NCI-H187 (cell line): ENCODE measurements around the gene SYP.

Source experiments
- DNase-seq, 2 experiments: peaks; one replicate each; lab custom pipeline; 2025; lab: John Stamatoyannopoulos, UW

SYP gene

DNA sequence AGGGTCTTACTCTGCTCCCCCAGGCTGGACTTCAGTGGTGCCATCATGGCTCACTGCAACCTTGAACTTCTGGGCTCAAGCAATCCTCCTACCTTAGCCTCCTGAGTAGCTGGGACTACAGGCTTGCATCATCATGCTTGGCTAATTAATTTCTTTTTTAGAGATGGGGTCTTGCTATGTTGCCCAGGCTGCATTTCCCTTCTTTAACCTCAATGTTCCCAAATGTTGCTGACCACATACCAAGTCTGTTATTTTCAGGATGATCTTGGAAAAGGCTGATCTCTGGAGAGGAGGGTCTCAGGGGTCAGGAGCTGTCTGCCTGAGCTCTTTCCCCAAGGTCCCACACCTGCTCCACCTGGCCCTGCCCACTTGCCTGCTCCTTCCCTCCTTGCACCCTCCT is 20.1 kb upstream of the SYP start:
- DNase-seq: no peak

DNA sequence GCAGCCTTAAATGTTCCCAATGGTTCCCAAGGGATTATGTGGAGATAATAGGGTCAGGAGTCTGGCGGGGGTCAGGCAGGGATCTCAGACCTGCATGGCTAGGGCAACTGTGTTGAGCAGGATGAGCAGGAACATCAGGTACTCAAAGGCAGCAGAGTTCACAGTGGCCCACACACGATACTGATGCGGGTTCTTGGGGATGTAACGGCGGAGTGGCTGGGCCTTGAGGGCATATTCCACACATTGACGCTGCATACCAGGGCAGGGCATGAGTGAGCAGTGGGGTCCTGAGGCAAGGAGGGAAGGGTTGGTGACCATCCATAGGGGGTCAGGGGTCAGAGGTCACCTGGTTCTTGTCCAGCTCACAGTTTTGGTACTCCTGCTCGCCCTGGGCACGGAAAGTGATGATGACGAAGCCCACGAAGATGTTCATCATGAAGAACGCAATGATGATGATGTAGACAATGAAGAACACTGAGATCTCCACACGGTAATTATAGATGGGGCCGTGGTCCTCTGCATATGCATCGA is 15.1 kb upstream of the SYP start:
- DNase-seq: no peak

DNA sequence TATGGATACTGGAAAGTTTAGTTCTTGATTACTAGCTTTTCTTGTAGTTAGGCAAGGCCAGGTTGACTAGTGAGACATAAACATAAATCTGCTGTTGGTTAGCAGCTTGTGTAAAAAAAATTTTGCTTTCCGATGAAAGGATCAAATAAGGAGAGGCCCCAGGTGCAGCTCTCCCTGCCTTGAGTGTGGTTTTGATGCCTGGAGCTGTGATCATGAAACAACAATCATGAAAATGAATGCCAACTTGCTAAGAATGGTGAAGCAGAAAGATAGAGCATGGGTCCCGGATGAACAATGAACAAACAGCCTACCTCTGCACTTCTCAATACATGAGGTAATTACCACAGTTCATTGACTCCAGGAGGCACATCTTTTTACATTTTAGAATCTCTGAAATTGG is 14.4 kb upstream of the SYP start:
- DNase-seq: no peak

DNA sequence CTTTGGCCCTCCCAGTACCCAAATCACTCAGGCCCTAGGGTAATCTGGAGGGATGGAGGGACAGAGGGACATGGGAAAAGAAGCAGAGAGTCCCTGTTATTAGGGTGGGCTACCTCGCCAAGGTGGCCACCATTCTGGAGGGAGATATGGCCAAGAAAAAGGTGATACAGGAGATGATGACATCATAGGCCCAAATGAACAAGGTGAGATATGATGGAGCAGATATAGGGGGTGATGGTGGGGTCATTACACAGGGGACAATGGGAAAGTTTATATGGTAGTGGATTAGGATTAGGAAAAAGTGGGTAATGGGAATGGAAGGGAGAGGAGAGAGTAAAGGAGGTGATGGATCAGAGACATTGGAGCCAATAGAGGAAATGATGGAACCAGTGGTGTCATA is 12.9 kb upstream of the SYP start:
- no peak for DNase-seq

DNA sequence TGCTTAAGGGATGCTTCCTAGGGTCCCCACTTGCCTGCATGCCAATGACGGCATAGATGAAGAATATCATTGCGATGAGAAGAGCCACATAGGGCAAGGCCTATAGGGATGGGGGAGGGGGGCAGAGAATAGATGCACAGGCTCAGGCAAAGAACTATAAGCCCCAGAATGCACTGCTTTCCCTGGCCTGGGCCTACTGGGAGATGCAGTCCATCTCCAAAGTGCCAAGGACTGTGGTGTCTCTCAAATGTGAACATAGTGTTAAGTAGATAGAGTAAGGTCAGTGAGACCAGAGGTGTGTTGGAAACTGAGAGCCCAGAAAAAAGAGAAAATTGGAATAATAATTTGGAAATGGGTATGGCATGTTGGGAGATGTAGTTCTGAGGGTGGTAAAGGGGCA is 12.2 kb upstream of the SYP start:
- no peak for DNase-seq

DNA sequence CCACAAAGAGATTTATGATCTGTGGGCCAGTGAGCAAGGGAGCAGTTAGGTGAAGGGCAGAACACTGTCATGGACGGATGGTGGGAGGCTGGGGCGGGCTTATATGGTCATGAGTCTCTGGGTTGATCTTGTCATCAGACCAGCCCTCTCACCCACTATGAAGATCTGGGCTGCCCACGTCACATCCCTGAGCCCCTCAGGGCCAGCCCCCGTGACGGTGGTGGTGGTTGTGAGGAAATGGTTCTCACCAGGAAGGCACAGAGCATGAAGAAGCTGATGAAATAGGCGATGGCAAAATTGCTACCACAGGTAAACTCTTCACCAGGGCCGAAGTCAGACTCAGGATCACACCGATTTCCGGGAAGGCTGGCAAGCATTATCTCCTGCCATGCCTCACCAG is 11.1 kb upstream of the SYP start:
- DNase-seq: no peak

DNA sequence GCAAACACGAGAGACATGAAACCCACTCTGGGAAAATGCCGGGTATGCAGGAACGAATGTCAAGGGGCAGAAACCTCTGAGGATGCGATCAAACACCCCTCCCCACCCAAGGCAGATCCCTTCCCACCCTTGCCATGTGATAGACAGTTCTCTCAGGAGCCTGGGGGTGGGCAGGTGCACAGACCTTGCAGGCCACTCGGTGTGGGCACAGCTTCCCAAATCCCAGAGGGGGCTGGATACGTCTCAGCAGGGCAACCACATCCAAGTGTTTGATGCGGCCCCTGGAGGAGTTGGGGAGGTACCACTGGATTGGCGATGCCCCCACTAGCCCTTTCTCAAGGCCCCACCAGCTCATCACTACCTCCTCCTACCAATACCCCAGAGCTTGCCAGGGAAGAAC is 10.4 kb upstream of the SYP start:
- no peak for DNase-seq

DNA sequence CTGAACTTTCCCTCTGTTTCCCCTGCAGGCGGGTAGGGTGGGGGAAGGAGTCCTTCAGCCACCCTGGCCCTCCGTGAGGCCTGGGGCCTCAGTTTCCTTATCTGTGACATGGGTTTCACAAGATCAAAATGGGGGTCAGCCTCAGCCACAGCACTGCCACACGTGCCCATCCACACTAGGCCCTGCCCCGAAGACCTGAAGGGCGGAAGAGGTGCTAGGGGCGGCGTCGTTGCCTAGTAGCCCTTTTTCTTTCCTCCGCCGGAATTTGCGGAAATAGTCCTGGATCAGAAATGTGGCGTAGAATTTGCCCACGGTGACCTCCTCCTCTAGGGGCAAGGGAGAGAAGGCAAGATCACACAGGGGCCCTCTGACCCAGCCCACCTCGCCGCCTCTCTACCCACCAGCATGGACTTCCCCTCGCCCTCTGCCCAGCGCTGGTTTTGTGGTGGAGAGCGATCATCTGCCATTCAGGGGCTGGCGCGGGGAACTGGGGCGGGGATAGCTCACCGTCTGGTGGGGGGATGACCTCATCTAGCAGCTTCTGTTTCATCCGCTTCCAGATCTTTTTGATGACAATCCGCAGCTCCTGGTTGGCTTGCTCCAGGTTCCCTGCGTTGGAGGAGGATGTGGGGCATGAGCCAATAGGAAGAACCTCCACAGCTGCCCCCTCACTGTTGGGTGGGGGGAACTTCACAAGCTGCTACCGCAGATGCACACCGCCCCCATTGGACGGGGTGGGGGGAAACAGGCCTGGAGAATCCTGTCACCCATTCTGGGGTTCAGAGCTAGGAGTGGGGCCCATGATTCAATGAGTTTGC is 9.7 kb upstream of the SYP start:
- no peak for DNase-seq

DNA sequence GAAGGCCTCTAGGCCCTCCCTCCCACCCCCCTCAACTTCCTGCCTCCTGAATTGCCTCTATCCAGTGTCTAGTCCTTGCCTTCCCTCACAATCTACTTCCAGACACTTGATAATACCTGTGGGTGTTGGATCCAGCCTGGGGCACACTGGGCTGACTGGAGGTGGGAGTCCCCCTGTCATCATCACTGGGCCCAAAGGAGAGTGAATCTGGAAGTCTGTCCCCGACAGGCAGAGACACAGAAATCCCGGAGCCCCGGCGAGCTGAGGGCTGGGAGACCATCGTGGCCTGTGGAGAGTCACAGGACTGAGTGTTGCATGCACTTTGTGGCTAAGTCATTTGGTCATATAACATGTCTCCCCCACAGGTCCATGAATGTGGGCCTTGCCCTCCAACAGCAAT is 8.4 kb upstream of the SYP start:
- DNase-seq: no peak

DNA sequence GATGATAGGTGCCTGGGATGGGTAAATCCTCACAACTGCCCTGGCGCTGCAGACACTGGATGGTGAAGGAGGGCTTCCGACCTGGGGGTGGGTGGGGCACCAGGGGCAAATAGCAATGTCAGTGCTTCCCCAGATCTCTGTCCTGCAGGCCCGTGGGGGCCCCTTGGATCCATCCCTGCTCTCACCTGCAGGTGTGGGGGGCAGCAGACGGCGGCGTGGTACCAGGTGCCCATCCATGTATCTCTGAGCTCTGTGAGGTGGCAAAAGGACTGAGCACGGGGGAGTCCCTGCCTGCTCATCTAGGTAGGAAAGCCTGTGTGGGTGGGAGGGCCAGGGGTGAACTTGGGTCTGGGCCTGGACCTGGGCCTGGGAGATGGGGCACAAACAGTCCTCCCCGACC is 6.5 kb upstream of the SYP start:
- no peak for DNase-seq

DNA sequence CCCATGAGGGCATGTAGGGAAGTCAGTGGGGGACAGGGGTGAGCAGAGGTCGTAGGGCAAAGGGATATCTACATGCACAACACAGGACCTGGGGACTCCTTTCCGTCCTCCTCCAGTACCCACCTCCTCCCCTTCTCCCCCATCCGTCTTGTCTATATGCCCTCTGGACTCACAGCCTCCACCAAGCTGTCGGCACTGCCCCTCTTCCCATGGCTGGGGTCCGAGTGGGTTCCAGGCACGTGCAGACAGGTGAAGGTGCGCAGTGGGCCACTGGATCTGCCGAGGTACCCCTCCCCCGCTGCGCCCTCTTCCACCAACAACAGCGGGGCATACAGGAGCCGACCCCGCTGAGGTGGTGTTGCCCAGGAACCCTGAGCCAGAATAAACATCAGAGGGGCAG is 5.5 kb upstream of the SYP start:
- no peak for DNase-seq

DNA sequence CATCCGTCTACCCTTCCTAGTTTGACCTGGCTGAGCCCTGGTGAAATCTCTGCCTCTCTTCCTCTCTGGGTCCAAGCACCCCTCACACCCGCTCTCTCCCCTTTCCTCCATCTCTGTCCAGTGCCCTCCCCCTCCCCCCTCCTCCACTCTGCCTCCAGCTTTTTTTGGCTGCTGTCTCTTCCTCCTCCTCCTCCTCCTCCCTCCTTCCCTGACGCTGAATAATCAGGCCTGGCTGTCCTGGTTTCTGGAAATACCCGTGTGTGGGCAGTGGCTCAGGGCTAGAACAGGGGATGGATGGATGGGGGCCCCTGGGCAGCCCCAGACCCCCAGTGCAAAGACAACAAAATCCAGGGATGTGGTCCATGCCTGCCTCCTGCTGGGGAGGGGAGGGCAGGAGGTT is 4.7 kb upstream of the SYP start:
- no peak for DNase-seq

DNA sequence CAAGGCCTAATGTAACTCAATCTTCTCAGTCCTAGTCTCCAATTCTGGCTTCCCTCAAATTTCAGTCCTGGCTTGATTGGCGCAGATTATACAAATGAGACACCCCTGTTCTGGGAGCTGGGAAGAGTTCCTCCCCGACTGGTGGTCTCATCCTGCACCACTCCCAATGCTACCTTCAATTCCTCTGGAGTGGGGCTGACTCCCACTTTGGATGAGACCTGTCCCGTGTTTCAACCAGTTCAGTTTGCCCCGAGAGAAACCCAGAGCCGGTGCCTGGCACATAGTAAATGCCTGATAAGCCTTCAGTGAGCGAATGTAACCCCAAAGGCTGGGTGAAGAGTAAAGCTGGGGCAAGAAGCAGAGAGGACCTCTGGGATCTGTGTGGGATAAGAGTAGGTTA is 4.0 kb upstream of the SYP start:
- DNase-seq: no peak

DNA sequence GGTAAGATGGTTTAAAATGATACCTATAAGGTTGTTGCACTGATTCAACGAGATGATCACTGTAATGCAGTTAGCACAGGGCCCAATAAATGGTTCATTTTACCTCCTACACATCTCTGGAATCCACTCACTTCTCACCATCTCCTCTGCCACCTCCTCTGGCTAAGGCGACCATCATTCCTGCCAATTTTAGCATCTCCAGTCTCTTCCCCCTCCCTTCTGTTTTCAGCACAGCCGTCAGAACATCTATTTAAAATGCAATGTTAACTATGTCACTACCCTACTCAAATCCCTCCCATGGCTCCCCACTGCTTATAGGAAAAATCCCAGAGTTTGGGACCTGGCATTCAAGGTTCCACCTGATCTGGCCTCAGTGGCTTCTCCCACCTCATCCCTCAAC is 3.5 kb upstream of the SYP start:
- DNase-seq: no peak

DNA sequence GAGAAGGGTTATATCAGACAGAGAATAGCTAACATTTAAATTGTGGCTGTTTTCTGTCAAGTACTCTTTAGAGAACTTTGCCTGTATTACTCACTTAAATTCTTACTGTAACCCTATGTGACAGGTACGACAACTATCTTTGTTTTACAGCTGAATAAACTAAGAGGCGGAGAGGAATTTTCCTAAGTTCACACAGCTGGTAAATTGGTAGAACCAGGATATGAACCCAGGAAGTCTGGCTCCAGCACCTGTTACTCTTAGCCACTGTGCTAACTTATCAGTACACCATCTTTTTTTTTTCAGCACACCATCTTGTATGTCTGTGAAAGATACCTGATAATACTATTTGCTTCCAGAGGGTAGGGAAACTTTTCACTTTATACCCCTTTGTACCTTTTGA is 2.0 kb upstream of the SYP start:
- no peak for DNase-seq

DNA sequence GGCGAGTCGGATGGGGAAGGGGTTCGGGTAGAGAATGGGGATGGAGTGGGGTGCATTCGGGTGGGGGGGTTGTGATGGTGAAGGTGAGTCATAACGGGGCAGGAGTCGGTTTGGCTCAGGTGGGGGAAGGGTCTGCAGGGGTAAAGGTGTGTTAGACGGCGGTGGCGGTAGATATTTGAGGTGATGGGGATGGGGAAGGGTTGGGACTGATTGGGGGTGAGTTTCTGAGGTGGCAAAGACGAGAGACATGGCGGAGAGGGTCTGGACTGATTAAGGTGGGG is 738 bp downstream of the SYP start:
- no peak for DNase-seq

DNA sequence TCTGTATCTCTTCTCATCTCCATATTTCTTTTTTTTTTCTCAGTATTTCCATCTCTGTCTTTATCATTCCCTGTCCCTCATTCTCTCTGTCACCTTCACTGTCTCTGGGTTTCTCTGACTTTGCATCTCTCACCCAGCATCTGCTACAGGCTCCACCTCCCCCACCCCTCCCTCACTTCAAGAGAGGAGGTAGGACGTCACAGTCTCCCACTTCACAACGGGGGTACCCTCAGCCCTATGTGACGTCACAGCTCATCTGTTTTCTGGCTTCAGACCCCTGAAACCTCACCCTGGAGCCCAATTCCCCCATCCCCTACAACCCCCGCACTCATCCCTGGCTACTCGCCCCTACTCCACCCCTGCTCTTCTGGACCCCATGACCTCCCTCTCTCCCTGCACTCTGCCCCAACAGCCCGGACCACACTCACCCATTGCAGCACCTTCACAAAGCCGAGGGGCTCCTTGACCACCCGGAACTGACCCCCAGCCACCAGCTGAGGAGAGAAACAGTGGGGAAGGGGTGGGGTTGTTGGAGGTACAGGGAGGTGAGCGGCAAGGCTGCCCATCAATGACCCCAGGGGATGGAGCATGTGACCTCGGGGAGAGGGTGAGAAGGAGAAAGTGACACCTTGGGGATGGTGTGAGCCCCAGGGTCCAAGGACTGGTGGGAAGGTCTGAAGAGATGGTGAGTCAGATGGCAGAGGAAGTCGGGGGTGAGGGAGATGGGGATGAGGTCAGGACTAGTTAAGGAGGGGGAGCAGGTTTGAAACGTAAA is 1.3 kb downstream of the SYP start:
- DNase-seq: no peak

DNA sequence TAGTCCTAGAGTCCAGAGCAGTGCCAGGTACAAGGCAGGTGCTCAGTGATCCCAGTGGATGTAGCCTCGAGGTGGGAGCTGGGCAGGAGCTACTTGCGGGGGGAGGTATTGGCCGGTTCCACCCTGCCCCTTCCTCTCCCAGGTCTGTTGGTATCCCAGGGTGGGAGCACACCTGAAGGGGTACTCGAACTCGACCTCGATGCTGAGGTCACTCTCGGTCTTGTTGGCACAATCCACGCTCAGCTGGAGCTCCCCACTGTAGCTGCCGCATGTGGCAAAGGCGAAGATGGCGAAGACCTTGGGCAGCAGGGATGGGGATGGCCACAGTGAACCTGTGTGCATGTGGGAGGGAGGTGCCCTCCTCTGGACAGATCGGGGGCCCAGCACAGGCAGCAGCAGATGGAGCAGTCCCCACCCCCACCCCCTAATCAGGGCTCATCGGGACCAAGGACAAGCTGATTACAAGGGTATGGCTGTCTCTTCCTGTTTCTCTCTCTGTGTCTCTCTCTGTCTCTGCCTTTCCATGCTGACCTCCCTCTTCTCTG is 2.4 kb downstream of the SYP start:
- no peak for DNase-seq

DNA sequence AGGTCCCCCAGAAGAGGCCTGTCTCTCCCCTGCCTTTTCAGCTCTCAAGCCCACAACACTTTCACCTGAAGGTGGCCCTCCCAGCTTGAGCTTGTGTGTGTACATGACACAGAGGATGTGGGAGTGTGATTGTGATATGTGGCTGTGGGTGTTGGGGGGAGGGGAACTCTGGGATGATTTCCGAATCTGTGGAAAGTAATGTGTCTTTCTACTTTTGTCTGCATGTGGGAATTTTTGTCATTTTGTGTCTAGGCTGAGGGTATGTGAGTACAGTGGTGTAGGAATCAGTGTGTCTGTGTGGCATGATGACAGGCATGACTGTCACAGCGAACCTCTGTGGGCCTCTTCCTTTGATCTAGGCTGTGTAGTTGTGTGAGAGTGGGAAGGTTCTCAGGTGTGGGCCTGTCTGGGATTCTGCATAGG is 6.4 kb downstream of the SYP start:
- DNase-seq: no peak

DNA sequence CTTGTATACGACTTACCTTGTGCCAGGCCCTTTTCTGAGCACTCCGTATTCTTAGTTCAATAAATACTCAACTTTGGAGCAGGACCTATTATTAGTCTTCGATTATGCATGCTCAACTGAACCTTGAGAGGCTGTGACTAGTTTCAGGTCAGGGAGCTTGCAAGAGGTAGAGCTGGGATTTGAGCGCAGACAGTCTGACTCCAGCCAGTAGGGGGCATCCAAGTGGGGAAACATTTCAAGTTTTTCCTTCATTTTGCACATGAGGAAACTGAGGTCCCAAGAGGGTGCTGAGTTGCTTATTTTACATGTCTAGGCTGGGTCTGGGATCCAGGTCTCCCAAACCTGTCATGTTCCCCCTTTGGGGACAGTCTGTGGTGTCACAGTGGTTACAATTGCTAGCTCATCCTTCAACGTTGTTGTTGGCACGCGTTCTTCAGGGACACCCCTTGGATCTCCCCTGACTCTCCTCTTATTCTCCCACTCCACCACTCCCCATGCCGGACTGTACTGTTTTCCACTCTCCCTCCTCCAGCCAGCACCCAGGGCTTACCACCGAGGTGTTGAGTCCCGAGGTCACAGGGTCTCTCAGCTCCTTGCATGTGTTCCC is 7.2 kb downstream of the SYP start:
- no peak for DNase-seq

DNA sequence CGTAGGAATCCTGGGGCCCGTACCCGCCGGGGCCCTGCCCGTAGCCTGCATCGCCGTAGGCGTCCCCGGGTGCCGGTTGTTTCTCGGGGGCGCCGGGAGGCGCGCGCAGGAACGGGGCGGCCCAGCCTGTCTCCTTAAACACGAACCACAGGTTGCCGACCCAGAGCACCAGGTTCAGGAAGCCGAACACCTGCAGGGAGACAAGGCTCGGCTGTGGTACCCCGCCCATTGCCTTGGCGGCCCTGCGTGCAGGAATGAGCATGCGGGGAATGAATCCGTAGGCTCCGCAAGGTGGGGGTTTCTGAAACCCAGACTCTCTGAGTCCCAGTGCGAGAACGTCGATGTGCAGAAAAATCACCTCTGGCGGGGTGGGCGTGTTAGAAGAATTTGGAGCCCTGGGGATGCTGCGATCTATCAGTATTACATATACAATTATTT is 8.4 kb downstream of the SYP start:
- no peak for DNase-seq

DNA sequence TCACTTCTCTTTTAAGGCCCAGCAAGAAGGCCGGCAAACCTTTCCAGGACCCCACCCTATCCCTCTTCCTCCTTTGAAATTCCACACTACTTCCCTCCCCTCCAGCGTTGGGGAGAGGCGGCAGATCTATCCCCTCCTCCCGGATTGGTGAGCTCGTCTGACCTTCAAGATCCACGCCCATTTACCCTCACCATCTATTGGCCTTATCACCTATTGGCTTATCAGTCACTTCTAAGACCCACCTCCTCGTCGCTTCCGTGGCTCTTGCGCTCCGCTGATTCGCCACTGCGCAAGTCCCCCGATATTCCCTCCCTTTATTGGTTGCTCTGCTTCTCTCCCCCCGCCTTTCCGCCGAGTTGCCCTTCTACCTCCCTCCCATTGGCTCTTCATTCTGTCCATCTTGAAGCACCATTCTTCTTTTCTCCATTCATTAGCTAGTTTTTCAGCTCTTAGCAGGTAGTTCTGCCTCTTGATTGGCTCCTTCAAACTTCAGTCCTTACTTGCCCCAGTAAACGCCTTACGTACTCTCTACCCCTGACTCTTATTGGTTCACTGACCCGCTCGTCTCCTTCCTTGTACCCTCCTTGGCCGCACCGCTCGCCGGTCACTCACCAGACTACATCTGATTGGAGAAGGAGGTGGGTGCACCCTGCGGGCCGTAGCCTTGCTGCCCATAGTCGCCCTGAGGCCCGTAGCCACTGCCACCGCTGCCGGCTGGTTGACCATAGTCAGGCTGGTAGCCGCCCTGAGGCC is 9.0 kb downstream of the SYP start:
- peak; percentile 41 to 91 for DNase-seq
